Memory B cell (primary cell): ENCODE results near the gene VPS9D1.
"Not testable (repeated sequence)": the region's sequence is repeated elsewhere in the genome, so short reads cannot be mapped to it uniquely, and the experiment has no call there.

ENCODE experiments used
- ATAC-seq: fragments of 150-1000 bp; cut with Tn5 transposase; 2 replicates; pipeline ENCODE4 v1.10.0; 2021; ENCODE audit warnings: low read depth, mild to moderate bottlenecking, moderate library complexity
- DNase-seq, 2 donors: peaks; one replicate each; pipeline ENCODE4 v3.0.0; 2022; ENCODE audit warnings: low spot score in 2 of 2
- H3K27ac Mint-ChIP-seq: one replicate; pipeline ENCODE4 v1.8.0; 2022; ENCODE audit warnings: mild to moderate bottlenecking, moderate library complexity, mixed read lengths
- H3K27me3 Mint-ChIP-seq: one replicate; pipeline ENCODE4 v1.8.0; 2022; ENCODE audit warnings: mixed read lengths
- H3K36me3 Mint-ChIP-seq: one replicate; pipeline ENCODE4 v1.8.0; 2022; ENCODE audit warnings: mild to moderate bottlenecking, mixed read lengths
- H3K4me1 Mint-ChIP-seq: one replicate; pipeline ENCODE4 v1.8.0; 2022; ENCODE audit warnings: mixed read lengths
- H3K4me3 Mint-ChIP-seq: one replicate; pipeline ENCODE4 v1.8.0; 2022; ENCODE audit warnings: mild to moderate bottlenecking, moderate library complexity, mixed read lengths
- H3K9me3 Mint-ChIP-seq: one replicate; pipeline ENCODE4 v1.8.0; 2022; ENCODE audit warnings: mixed read lengths

VPS9D1 gene

DNA sequence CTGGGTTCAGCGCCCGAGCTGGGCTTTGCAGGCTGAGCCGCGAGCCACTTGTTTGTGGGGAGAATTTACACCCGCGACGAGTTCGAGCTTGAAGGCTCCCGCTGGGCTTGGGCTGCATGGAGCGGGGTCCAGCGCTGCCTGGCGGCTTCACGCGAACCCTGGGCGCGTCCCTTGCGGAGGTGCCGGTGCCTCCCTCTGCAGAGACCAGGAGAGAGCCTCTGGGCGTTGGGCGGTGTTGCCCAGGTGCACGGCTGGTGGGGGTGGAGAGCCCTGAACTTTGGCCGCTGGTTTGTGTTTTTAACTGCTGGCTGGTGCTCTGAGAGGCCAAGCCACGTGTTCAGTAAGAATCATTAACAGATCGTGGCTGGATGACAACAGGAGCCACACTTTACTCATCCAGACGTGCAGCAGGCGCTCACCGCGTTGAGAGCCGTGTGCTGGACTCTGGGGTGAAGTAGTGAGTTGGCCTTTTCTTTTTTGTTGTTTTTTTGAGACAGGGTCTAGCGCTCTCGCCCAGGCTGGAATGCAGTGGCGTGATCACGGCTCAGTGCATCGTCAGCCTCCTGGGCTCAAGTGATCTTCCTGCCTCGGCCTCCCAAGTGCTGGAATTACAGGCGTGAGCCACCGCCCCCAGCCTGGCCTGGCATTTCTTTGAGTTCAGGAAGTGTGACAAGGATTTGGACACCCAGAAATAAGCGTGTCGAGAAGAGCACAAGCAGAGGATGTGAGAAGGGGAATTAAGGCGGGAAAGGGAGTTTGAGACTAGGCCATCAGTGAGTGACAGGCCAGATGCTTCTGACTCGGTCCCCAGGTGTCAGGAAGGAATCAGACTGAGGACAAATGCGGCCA lies 33.4 kb downstream of the VPS9D1 start:
- Mint-ChIP-seq H3K36me3 (peaks cover 4% of the 10 kb centered on the region), H3K27ac (peak overlapping the region; percentile 16), H3K4me3 (peak overlapping the region; percentile 96), H3K9me3 (no peaks in the 10 kb centered on the region), H3K4me1 (peaks cover 8% of the 10 kb centered on the region), H3K27me3 (no peaks in the 10 kb centered on the region)
- ATAC-seq (peak; percentile 30), DNase-seq (no peak)

DNA sequence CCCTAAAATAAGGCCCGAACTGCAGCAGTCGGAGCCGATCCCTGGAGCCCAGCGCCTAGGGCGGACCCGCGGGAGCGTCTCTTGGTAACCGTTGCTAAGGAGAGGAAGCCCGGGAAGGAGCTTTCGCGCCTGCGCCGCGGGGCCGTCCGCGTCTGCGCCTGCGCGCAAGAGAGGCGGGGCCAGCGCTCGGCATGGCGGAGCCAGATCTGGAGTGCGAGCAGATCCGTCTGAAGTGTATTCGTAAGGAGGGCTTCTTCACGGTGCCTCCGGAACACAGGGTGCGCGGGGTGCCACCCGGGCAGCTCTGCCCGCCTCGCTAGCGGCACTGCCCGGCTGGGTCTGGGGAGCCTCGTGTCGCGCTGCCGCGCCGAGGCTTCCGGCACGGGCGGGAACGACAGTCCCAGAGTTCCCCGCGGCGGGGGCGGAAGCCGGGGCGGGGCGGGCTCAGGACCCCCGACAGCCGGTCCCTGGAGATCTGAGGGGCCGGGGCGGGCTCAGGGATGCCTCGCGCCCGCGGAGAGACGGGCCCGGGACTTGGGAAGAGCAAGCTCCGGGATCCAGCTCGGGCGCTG lies 34.1 kb downstream of the VPS9D1 start, which contains the start of gene CDK10:
Gene CDK10 (plus strand): TSS at position 170 of the 572 bp plus-strand sequence. CDS start 22 bp downstream, at position 192.
- ATAC-seq = peak; percentile 89
- Mint-ChIP-seq H3K9me3 (no peaks in the 10 kb centered on the region), H3K4me3 (peak within 1 kb of the TSS; percentile 96), H3K27ac (peak within 1 kb of the TSS; percentile 89), H3K4me1 (peaks cover 8% of the 10 kb centered on the region), H3K27me3 (no peaks in the 10 kb centered on the region), H3K36me3 (peaks cover 4% of the 10 kb centered on the region)
- DNase-seq = peak; percentile 91 to 96

DNA sequence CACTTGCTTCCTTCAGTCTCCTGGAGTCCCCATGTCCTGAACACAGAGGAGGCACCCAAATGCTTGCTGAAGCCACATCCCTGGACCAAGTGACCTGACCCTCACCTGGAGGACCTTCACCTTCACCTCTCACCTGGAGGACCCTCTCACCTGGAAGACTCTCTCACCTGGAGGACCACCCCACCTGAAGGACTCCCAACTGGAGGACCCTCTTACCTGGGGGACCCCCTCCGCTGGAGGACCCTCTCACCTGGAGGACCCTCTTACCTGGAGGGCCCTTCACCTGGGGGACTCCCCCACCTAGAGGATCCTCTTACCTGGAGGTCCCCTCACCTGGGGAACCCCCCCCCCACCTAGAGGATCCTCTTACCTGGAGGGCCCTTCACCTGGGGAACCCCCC lies 34.8 kb downstream of the VPS9D1 start:
- Mint-ChIP-seq H3K4me1 (peaks cover 8% of the 10 kb centered on the region), H3K27me3 (no peaks in the 10 kb centered on the region), H3K27ac (peak overlapping the region; percentile 89), H3K36me3 (peaks cover 4% of the 10 kb centered on the region), H3K9me3 (no peaks in the 10 kb centered on the region), H3K4me3 (peak overlapping the region; percentile 96)
- DNase-seq (no peak), ATAC-seq (no peak)

DNA sequence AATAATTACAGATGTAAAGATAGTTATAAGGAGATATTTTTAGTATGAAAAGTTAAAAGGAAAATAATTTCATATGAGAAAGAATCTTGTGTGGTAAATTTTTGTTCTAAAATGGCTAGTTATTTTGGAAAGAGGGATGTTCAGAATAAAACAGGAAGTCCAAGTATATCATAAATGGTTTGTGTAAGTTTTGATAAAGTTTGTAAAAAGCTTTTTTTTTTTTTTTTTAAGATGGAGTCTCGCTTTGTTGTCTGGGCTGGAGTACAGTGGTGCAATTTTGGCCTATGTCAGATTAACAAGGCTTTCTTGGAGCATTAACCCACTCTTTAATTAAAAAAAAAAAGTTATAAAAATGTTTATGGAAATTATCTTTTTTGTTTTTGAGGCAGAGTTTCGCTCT lies 42.4 kb downstream of the VPS9D1 start:
- Mint-ChIP-seq H3K36me3 (no peaks in the 10 kb centered on the region), H3K4me3 (no peak overlapping the region), H3K27ac (no peak overlapping the region), H3K4me1 (no peaks in the 10 kb centered on the region), H3K27me3 (no peaks in the 10 kb centered on the region), H3K9me3 (no peaks in the 10 kb centered on the region)
- no peak for ATAC-seq
- no peak for DNase-seq

DNA sequence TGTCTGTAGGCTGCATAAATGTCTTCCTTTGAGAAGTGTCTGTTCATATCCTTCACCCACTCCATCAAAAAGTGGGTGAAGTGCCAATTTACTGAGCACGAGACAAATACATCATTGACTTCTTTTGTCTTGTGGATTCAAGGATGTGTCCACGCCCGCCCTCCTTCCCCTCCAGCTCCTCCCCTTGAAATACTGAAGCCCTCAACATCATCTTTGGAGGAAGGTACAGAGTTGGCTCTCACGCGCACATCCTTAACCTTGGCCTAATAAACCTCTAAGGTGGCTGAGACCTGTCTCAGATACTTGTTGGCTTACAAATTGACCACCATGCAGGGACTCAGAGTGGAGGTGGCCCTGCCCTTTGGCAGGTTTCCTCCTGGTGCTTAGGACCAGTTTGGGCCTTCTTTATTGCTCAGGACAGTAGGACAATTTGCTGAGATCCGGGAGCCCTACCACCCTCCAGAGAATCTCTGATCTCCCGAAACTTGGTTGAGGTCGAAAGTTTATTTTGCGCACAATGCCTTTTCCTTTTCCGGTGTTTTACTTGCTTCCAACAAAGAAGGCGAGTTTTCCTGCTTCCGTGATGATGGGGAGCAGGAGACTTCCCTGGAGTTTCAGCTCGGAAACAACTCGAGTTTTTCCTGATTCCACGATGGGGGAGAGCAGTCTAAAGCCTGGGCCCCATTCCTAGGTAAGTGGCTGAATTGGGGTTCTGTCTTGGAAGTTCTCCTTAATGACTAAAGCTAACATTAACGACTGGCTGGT lies 48.3 kb downstream of the VPS9D1 start:
- H3K27me3 Mint-ChIP-seq = no peaks in the 10 kb centered on the region
- ATAC-seq (no peak), DNase-seq (no peak)
- H3K4me3 Mint-ChIP-seq = no peak overlapping the region
- no peaks in the 10 kb centered on the region for H3K36me3 Mint-ChIP-seq
- H3K9me3 Mint-ChIP-seq = no peaks in the 10 kb centered on the region
- H3K4me1 Mint-ChIP-seq = no peaks in the 10 kb centered on the region
- H3K27ac Mint-ChIP-seq = no peak overlapping the region

DNA sequence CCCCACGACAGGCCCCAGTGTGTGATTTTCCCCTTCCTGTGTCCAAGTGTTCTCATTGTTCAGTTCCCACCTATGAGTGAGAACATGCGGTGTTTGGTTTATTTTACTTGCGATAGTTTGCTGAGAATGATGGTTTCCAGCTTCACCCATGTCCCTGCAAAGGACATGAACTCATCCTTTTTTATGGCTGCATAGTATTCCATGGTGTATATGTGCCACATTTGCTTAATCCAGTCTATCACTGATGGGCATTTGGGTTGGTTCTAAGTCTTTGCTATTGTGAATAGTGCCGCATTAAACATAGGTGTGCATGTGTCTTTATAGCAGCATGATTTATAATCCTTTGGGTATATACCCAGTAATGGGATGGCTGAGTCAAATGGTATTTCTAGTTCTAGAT lies 49.1 kb downstream of the VPS9D1 start:
- not testable (repeated sequence) for H3K9me3 Mint-ChIP-seq, H3K4me1 Mint-ChIP-seq, H3K4me3 Mint-ChIP-seq, H3K36me3 Mint-ChIP-seq, H3K27me3 Mint-ChIP-seq, H3K27ac Mint-ChIP-seq, DNase-seq, ATAC-seq

DNA sequence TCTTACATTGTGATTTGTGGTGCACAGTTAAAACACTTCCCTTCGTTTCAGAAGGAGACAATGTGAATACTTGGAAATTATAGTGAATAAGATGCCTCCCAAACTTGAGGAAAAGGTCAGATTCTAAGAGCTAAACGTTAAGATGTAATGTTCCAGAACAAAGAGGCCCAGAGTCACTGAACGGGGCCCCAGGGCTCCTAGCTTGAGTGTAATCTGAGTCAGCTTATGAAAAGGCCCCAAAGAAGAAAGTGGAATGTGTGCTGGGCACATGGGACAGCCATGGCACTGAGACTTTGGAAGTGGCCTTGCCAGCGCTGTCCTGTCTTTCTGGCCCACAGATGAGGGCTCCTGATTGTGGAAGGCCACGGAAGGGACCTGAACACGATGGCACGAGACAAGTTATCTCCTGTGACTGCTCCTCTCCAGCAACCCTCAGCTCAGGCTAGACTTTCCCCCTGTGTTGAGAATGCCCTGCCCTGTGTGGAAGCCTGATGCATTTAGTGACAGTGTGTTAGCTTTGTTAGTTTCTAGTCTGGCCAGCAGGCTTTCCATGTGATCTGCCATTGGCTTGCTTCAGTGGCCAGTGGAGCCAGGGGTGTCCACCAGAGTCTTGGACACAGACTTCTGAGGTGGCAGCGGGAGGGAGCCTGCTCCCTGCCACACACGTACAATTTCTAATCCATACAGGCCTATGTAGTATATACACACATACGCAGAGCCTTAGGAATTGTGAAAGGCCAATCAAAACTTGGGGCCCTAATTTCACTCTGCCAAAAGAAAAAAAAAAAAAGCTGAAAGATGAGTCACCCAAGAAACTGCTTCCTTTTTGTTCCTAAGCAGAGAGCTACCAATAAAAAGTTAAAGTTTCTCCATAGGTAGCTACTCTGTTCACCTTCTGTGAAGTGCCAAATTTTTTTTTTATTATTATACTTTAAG lies 49.9 kb downstream of the VPS9D1 start:
- Mint-ChIP-seq H3K4me3 (no peak overlapping the region), H3K9me3 (peaks cover 5% of the 10 kb centered on the region), H3K27ac (no peak overlapping the region), H3K36me3 (peaks cover 2% of the 10 kb centered on the region), H3K4me1 (no peaks in the 10 kb centered on the region), H3K27me3 (no peaks in the 10 kb centered on the region)
- ATAC-seq = no peak
- no peak for DNase-seq

DNA sequence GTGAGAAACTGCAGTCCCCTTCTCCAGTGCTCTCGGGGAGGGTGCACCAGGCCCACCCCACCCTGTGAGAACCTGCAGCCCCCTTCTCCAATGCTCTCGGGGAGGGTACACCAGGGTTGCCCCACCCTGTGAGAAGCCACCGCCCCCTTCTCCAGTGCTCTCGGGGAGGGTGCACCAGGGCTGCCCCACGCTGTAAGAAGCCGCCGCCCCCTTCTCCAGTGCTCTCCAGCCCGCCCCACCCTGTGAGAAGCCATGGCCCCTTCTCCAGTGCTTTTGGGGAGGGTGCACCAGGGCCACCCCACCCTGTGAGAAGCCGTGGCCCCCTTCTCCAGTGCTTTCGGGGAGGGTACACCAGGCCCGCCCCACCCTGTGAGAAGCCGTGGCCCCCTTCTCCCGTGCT lies 50.9 kb downstream of the VPS9D1 start:
- ATAC-seq (no peak), DNase-seq (no peak)
- Mint-ChIP-seq H3K36me3 (peaks cover 2% of the 10 kb centered on the region), H3K4me3 (no peak overlapping the region), H3K27me3 (no peaks in the 10 kb centered on the region), H3K9me3 (peaks cover 5% of the 10 kb centered on the region), H3K27ac (no peak overlapping the region), H3K4me1 (no peaks in the 10 kb centered on the region)

DNA sequence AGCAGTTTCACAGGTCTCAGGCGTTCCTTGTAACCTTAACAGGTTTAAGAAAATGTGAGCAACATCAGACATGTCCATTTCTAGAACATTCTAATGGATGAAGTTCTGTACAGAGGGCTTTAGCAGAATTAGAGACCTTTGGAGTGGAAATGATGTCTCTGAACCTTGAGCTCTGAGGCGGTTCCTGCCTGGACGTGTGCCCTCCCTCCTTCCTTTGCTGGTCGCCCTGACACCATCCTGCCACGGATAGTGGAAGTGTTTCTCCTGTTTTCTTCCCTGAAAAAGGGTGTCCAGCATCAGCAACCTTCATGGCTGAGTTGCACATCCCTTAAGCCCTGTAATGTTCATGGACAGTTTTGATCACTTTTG lies 51.9 kb downstream of the VPS9D1 start:
- DNase-seq (no peak), ATAC-seq (no peak)
- no peak overlapping the region for H3K27ac Mint-ChIP-seq
- H3K4me1 Mint-ChIP-seq = no peaks in the 10 kb centered on the region
- no peaks in the 10 kb centered on the region for H3K27me3 Mint-ChIP-seq
- H3K9me3 Mint-ChIP-seq = peaks cover 5% of the 10 kb centered on the region
- no peak overlapping the region for H3K4me3 Mint-ChIP-seq
- H3K36me3 Mint-ChIP-seq = peaks cover 2% of the 10 kb centered on the region

DNA sequence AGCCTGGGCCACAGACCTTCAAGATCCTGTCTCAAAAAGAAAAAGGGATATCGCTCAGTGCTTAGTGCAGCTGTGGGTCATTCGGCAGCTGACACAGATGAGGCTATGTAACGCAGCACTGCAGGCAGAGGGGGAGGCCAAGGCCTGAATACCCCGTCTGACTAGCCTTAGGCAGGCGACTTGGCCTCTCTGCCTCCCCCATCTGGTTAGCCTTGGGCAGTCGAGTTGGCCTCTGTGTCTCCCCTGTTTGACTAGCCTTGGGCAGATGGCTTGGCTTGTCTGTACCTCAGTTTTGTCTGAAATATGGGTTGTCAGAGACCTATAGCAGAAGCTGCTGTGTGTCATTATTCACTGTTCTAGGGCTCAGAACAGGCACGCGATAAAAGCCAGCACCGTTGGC lies 53.1 kb downstream of the VPS9D1 start:
- H3K9me3 Mint-ChIP-seq = peaks cover 5% of the 10 kb centered on the region
- H3K36me3 Mint-ChIP-seq = peaks cover 6% of the 10 kb centered on the region
- no peak overlapping the region for H3K27ac Mint-ChIP-seq
- H3K4me1 Mint-ChIP-seq = no peaks in the 10 kb centered on the region
- DNase-seq (no peak), ATAC-seq (no peak)
- H3K27me3 Mint-ChIP-seq = no peaks in the 10 kb centered on the region
- H3K4me3 Mint-ChIP-seq = no peak overlapping the region

DNA sequence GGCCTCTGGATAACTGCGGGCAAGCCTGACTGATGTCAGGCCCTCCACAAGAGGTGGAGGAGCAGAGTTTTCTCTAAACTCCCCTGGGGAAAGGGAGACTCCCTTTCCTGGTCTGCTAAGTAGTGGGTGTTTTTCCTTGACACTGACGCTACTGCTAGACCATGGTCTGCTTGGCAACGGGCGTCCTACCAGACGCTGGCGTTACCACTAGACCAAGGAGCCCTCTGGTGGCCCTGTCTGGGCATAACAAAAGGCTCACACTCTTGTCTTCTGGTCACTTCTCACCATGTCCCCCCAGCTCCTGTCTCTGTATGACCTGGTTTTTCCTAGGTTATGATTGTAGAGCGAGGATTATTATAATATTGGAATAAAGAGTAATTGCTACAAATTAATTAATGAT lies 53.7 kb downstream of the VPS9D1 start:
- ATAC-seq, H3K4me1 Mint-ChIP-seq, H3K27me3 Mint-ChIP-seq, DNase-seq, H3K4me3 Mint-ChIP-seq, H3K36me3 Mint-ChIP-seq, H3K27ac Mint-ChIP-seq, H3K9me3 Mint-ChIP-seq: not testable (repeated sequence)

DNA sequence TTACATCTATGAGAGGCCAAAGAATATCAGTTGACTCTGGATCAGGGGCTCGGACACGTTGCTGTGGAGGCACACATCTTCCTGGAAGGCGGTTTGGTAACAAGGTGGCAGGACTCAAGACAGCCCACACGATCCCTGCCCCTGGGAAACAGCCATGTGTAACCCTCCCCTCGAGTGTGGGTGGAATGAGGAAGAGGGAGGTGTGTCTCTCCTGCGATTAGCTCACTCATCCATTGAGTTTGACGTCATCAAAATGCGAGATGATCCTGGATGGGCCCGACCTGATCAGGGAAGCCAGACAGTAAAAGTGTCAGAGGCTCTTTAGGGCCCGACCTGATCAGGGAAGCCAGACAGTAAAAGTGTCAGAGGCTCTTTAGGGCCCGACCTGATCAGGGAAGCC lies 56.5 kb downstream of the VPS9D1 start:
- H3K27me3 Mint-ChIP-seq, ATAC-seq, H3K27ac Mint-ChIP-seq, H3K4me1 Mint-ChIP-seq, H3K9me3 Mint-ChIP-seq, H3K4me3 Mint-ChIP-seq, DNase-seq, H3K36me3 Mint-ChIP-seq: not testable (repeated sequence)

DNA sequence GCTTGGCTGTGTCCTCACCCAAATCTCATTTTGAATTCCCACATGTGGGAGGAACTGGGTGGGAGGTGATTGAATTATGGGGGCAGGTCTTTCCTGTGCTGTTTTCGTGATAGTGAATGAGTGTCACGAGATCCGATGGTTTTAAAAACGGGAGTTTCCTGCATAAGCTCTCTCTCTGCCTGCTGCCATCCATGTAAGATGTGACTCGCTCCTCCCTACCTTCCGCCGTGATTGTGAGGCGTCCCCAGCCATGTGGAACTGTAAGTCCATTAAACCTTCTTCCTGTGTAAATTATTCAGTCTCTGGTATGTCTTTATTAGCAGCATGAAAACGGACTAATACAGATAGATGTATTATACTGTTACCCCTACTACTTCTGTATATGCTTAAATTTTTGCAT lies 59.5 kb downstream of the VPS9D1 start:
- DNase-seq (no peak), ATAC-seq (no peak)
- H3K27me3 Mint-ChIP-seq = no peaks in the 10 kb centered on the region
- H3K36me3 Mint-ChIP-seq = peaks cover 6% of the 10 kb centered on the region
- H3K4me1 Mint-ChIP-seq = peaks cover 10% of the 10 kb centered on the region
- H3K4me3 Mint-ChIP-seq = no peak overlapping the region
- H3K27ac Mint-ChIP-seq = no peak overlapping the region
- no peaks in the 10 kb centered on the region for H3K9me3 Mint-ChIP-seq
